GM19463 (cell line): ENCODE measurements around the gene RNF175.

Experiments used
- ATAC-seq: cut with Tn5 transposase; IDR thresholded peaks from one replicate; pipeline ENCODE4 v1.9.1; 2021; ENCODE audit warnings: mild to moderate bottlenecking, moderate library complexity; ENCODE audit not compliant: unreplicated experiment

The RNF175 gene

GRCh38 chr4:153750197-153750817, 9.5 kb downstream of the RNF175 start:
- ATAC-seq: peak; percentile 93

GRCh38 chr4:153748378-153748777, 11.4 kb downstream of the RNF175 start:
- no peak for ATAC-seq

DNA sequence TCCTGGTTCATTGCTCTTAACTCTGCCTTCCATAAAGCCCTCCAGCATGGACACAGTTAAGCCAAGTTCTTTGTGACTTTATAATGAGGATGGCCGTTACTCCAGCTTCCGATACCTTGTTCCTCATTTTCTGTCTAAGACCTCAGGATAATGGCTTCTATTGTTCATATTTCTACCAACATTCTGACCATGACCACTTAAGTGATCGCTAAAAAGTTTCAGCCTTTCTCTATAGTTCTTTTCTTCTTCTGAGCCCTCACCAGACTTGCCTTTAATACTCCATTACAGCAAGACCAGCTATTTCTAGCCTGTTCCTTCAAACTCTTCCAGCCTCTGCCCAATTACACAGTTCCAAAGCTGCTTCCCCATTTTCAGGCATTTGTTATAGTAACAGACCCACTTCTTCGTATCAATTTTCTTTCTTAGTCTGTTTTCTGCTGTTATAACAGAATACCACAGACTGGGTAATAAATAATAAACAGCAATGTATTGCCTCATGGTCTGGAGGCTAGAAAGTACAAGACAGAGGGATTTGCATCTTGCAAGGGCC, 12.3 kb downstream of the RNF175 start:
- no peak for ATAC-seq

DNA sequence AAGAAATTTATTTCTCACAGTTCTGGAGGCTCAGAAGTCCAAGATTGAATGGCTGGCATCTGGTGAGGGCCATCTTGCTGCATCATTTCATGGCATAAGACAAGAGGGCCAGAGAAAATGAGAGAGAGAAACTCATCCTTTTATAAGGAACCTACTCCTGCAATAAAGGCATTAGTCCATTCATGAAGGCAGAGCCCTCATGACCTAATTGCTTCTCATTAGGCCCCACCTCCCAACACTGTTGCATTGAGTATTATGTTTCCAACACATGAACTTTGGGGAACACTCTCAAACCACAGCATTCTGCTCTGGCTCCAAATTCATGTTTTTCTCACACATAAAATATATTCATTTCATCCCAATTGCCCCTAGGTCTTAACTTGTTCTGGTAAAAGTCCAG, 14.2 kb downstream of the RNF175 start:
- ATAC-seq: no peak

- no peak for ATAC-seq
Measured at GRCh38 chr4:153741541-153741940, 18.3 kb downstream of the RNF175 start.

- ATAC-seq: no peak
Measured at GRCh38 chr4:153735906-153736461, 23.8 kb downstream of the RNF175 start.

DNA sequence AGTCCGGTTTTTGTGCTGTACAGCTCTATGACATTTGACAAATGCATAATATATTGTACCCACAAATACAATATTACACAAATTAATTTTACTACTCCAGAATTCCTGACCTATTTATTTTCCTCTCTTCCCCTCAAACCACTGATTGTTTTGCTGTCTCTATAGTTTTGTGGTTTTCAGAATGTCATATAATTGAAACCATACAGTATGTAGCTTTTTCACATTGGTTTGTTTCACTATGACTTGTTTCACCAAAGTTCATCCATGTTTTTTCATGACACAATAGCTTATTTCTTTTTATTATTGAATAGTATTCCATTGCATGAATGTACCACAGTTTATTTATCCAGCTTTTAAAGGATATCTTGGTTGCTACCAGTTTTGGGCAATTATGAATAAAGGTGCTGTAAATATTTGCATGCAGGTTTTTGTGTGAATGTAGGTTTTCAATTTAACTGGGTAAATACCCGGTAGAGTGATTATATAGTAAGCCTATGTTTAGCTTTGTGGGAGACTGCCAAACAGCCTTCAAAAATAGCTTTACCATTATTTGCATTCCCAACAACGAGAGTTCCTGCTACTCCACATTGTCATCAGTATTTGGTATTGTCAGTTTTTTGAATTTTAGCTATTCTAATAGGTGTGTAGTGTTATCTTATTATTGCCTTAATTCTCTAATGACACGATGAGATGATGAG, 25.9 kb downstream of the RNF175 start:
- ATAC-seq: peak; percentile 48

DNA sequence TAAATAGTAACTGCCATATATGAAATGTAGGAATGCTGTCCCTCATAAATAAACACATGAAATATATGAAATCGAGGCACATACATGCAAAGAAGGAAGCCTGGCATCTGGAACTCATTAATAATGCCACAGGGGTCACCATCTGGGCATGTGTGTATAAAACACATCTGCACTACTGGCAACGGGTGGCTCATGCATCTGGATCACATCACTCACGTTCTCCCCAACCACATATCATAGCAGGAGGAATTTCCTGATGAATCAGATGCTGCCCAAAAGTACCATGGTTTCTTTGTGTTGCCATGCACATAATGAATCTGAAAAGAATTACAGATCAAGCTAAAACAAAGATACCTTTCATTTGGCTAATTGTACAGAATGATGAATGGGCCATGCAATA, 28.6 kb downstream of the RNF175 start:
- ATAC-seq: no peak

DNA sequence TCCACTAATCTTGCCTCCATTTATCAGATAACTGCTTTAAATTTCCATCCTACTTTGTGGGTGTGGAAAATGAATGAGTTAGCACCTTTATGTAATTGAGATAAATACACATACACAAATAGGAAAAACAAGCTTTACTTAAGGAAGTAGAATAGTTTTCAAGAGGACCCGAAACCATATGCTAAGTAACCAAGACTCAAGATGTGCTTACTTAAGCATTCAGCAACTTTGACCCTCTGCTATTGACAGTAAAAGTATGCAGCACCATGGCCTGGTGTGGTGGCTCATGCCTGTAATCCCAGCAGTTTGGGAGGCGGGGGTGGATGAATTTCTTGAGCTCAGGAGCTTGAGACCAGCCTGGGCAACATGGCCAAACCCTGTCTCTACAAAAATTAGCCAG, 29.9 kb downstream of the RNF175 start:
- no peak for ATAC-seq

- peak; percentile 61 for ATAC-seq
Measured at GRCh38 chr4:153728660-153729059, 31.2 kb downstream of the RNF175 start.

DNA sequence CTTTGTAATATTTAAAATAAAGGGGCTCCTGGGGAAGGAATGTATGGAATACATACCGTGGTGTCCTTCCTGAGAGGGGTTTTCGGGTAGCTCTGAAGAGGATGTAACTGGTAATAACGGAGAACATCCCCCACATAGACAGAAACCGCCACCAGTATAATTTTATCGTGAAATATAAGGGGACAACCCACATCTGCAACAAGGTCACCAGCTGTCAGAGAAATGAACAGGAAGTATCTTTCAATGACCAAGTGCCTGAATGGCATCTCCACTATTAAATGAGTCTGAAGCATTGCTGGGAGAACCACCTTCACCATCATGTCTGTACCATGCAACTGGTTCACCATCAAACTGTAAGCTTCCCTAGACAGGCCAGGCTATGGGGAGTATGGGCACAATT, 31.7 kb downstream of the RNF175 start:
- no peak for ATAC-seq

DNA sequence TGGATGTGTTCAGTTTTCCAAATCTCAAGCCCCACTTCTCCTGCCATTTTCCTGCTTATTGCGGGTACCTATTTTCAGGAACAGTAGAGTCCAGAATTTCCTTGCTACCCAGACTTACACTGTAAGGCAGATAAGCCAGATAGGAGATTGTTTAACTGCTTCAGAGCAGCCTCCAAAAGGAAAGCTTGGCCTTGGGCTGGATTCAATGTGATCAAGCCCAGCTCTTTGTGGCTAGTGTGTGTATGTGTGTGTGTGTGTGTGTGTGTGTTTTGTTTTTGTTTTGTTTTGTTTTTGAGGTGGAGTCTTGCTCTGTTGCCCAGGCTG, 34.0 kb downstream of the RNF175 start:
- ATAC-seq: no peak

DNA sequence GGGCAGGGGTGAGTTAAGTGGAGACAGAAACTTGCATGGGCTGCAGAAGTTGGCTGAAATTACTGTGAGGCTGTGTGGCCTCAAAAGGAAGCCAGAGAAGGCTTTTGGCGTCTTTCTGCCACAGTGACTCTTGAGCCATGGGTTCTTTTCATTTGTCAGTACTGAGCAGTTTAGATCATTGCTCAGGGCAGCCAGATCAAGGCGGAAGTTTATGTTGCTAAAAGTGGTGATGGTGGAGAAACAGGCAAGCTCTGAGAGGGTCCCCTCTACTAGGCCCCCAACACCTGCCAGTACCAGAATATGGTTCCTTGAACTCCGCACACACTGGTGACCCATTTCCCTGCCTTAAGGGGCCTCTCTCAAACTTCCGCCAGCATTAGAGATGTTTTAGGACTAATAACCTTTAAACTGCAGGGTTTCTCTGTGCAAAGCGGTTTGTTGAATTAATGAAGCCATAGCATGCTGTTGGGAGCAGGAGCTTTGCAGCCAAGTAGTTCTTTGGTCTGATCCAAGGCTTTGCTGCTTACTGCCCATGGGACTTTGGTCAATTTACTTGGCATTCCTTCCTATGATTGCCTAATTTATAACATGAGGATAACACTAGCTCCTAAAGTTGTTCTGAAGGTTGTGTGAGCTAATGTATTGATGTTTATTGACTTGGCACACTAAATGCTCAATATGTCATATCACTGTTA, 34.5 kb downstream of the RNF175 start:
- no peak for ATAC-seq

DNA sequence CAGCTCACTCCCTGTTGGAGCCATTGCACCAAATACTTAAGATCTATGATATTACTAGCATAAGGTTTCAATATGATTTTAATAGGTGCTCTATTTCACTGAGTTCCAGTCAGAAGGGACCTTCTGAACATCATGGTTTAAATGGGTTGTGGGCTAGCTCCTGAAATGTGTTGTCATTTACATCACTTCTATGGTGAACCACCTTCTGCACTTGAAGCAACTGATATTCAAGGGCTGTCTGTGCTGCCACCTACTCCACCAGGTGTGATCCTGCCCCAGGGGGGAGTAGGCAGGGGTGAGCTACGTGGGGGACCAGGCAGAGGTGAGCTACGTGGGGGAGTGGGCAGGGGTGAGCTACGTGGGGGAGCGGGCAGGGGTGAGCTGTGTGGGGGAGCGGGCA, 35.2 kb downstream of the RNF175 start:
- ATAC-seq: no peak

DNA sequence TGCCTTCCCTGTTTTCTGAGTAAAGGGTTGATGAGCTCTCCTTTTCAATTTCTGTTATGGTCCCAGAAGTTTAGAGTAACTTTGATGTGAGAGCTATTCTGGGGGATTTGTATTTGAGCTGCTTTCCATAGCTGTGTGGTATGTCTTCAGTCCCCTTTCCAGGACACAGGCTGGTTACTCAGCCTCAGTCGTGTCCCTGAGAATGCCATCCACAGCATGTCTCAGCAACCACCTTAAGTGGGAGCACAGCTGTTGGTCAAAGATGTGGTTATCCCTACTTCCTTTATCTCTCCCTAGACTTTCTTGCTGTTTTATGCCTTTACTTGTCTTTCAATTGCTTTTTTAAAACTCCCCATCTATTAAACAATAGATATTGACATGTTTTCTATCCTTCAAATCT, 37.8 kb downstream of the RNF175 start:
- no peak for ATAC-seq

GRCh38 chr4:153713866-153714646, 45.8 kb downstream of the RNF175 start:
- no peak for ATAC-seq

DNA sequence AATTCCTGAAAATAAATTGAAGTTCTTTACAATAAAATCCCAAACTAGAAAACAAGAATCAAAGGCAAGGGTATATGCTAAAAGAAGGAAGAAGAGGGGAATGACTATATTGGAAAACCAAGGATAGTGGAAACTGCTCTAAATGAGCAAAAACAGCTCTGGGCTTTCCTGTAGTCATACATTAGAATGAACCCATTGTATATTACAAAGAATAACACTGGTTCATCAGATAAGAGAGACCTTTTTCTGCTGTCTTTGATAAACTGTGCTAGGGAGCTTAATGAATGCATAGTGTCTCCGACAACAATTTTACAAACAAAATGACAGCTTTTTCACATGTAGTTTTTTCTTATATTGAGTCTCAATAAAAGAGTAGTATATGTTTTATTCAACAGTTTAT, 49.1 kb downstream of the RNF175 start:
- ATAC-seq: no peak

- ATAC-seq: peak; percentile 51
Measured at GRCh38 chr4:153706519-153706918, 53.3 kb downstream of the RNF175 start.

GRCh38 chr4:153705743-153706468, 53.9 kb downstream of the RNF175 start:
- ATAC-seq: peak; percentile 74

DNA sequence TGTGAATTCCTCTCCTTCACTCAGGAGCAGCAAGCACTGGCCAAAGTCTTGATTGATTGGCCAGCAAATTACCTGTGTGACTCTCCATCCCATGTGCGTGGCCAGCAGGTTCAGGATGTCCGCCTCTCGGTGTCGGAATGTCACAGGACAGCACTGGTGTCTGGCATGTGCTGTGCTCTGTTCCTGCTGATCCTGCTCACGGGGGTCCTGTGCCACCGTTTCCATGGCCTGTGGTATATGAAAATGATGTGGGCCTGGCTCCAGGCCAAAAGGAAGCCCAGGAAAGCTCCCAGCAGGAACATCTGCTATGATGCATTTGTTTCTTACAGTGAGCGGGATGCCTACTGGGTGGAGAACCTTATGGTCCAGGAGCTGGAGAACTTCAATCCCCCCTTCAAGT, 55.3 kb downstream of the RNF175 start:
- no peak for ATAC-seq
